HG03135 (cell line): ENCODE measurements around the gene CCL13.

Source experiments
- ATAC-seq: cut with Tn5 transposase; IDR thresholded peaks from one replicate; pipeline ENCODE4 v1.9.1; 2021; ENCODE audit warnings: mild to moderate bottlenecking, moderate library complexity; ENCODE audit not compliant: unreplicated experiment

The CCL13 gene

GRCh38 chr17:34383216-34383615 lies 26.9 kb downstream of the CCL13 start:
- no peak for ATAC-seq

GRCh38 chr17:34384271-34384670 lies 28.0 kb downstream of the CCL13 start:
- no peak for ATAC-seq

GRCh38 chr17:34384822-34385605 lies 28.7 kb downstream of the CCL13 start:
- ATAC-seq = no peak

GRCh38 chr17:34386343-34386696 lies 30.0 kb downstream of the CCL13 start:
- ATAC-seq = no peak

- no peak for ATAC-seq
Measured at GRCh38 chr17:34386697-34387550, 30.6 kb downstream of the CCL13 start.

GRCh38 chr17:34387566-34387965 lies 31.3 kb downstream of the CCL13 start:
- no peak for ATAC-seq

GRCh38 chr17:34389126-34389750 lies 33.0 kb downstream of the CCL13 start:
- ATAC-seq = no peak

- ATAC-seq = no peak
Measured at GRCh38 chr17:34390649-34391048, 34.4 kb downstream of the CCL13 start.

GRCh38 chr17:34391241-34391640 lies 35.0 kb downstream of the CCL13 start:
- ATAC-seq = no peak

GRCh38 chr17:34393401-34393800 lies 37.1 kb downstream of the CCL13 start:
- no peak for ATAC-seq

GRCh38 chr17:34397265-34397664 lies 41.0 kb downstream of the CCL13 start:
- no peak for ATAC-seq

GRCh38 chr17:34398990-34399389 lies 42.7 kb downstream of the CCL13 start:
- no peak for ATAC-seq

GRCh38 chr17:34399725-34400124 lies 43.4 kb downstream of the CCL13 start:
- no peak for ATAC-seq

- no peak for ATAC-seq
Measured at GRCh38 chr17:34400301-34400931, 44.1 kb downstream of the CCL13 start.

- no peak for ATAC-seq
Measured at GRCh38 chr17:34401165-34401564, 44.9 kb downstream of the CCL13 start.

- ATAC-seq = no peak
Measured at GRCh38 chr17:34403006-34403405, 46.7 kb downstream of the CCL13 start.

GRCh38 chr17:34406226-34406625 lies 49.9 kb downstream of the CCL13 start:
- ATAC-seq = no peak
